Coronary artery (tissue), 2 donors: ENCODE data around the gene PUS1.

ENCODE experiments used
- DNase-seq: peaks from one replicate; pipeline ENCODE4 v3.0.0-alpha.2; 2017; ENCODE audit warnings: low spot score
- H3K27ac ChIP-seq, 2 donors: fragments of 200-600 bp; sonication (generic); one replicate each; pipeline ENCODE4 v1.5.1; 2016 to 2019
- H3K4me3 ChIP-seq: fragments of 200-600 bp; sonication (generic); 2 replicates; pipeline ENCODE4 v1.5.1; 2016; ENCODE audit warnings: mild to moderate bottlenecking, moderate library complexity
- CTCF ChIP-seq: fragments of 200-600 bp; sonication (generic); IDR thresholded peaks from one replicate; pipeline ENCODE4 v1.5.1; 2019; ENCODE audit warnings: antibody characterized with exemption

The PUS1 gene

GRCh38 chr12:131922772-131923171 lies 6.3 kb upstream of the PUS1 start:
- Histone ChIP-seq H3K4me3 (no peak overlapping the region), H3K27ac (no peak overlapping the region)
- TF ChIP-seq CTCF: no peak
- no peak for DNase-seq

- no peak for TF ChIP-seq CTCF
- H3K27ac ChIP-seq: no peak overlapping the region
These were observed 5.8 kb upstream of the PUS1 start for GRCh38 chr12:131923260-131923659.

GRCh38 chr12:131927110-131928079 lies 1.7 kb upstream of the PUS1 start:
- TF ChIP-seq CTCF: no peak
- no peak for DNase-seq
- Histone ChIP-seq H3K27ac (no peak overlapping the region), H3K4me3 (no peak overlapping the region)

More at GRCh38 chr12:131923260-131923659, 5.8 kb upstream of the PUS1 start:
- no peak for DNase-seq
- no peak overlapping the region for H3K4me3 ChIP-seq

GRCh38 chr12:131928080-131928710 lies 881 bp upstream of the PUS1 start:
- Histone ChIP-seq H3K4me3 (peak overlapping the region; percentile 75), H3K27ac (peak overlapping the region; percentile 74 to 91)
- no peak for DNase-seq
- TF ChIP-seq CTCF: no peak

GRCh38 chr12:131929581-131930456 lies 743 bp downstream of the PUS1 start:
- no peak for TF ChIP-seq CTCF
- Histone ChIP-seq H3K4me3 (peak overlapping the region; percentile 75), H3K27ac (peak overlapping the region in 1 of 2 donors; percentile 91)
- DNase-seq: no peak

- TF ChIP-seq CTCF: no peak
- H3K4me3 ChIP-seq: peak overlapping the region; percentile 75
- H3K27ac ChIP-seq: no peak overlapping the region
- no peak for DNase-seq
These were observed 1.4 kb downstream of the PUS1 start for GRCh38 chr12:131930510-131930909.
